ENCODE measurements around the gene USP43.
A peak's percentile ranks its signal among the peaks of the same experiment; 100 is the strongest.

USP43 gene

GRCh38 chr17:9725575-9725974, 80.3 kb downstream of the USP43 start:
- no peak for DNase-seq

- DNase-seq: no peak
Measured at GRCh38 chr17:9726291-9726690, 81.0 kb downstream of the USP43 start.

GRCh38 chr17:9728005-9728404, 82.7 kb downstream of the USP43 start:
- DNase-seq: no peak

DNA sequence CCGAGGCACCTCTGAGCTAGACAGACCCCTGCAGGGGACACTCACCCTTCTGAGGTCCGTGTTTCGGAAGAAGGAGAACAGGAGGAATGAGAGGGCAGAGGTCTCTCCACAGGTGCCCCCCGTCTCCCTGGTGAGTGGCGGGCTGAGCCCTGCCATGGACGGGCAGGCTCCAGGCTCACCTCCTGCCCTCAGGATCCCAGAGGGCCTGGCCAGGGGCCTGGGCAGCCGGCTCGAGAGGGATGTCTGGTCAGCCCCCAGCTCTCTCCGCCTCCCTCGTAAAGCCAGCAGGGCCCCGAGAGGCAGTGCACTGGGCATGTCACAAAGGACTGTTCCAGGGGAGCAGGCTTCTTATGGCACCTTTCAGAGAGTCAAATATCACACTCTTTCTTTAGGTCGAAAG, 83.2 kb downstream of the USP43 start:
- no peak for DNase-seq

DNA sequence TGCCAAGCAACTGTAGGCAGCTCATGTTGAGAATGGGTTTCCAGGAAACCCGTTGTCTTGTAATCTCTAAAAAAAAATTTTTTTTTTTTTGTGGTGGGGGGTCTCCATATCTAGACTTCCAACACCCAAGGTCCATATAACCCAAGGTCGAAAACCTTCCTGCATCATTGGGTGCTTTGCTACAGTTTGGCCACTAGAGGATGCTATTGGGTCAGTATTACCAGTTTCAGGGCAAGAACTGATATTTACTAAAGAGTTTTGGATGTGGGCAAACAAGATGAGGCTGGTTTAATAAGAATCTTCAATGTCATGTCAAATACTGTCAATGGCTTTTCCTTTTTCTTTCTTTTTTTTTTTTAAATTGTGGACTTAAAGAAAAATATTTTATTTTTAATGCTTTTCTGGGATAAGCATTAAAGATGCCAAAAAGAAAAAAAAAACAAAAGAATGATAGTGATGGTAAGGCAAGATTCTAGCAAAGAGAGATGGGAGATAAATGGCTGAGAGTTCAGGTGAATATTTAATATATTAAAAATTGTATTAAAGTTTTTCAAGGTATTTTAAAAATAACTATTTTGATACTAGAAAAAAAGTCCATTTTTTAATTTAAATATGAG, 83.8 kb downstream of the USP43 start:
- DNase-seq: peak; percentile 5

DNA sequence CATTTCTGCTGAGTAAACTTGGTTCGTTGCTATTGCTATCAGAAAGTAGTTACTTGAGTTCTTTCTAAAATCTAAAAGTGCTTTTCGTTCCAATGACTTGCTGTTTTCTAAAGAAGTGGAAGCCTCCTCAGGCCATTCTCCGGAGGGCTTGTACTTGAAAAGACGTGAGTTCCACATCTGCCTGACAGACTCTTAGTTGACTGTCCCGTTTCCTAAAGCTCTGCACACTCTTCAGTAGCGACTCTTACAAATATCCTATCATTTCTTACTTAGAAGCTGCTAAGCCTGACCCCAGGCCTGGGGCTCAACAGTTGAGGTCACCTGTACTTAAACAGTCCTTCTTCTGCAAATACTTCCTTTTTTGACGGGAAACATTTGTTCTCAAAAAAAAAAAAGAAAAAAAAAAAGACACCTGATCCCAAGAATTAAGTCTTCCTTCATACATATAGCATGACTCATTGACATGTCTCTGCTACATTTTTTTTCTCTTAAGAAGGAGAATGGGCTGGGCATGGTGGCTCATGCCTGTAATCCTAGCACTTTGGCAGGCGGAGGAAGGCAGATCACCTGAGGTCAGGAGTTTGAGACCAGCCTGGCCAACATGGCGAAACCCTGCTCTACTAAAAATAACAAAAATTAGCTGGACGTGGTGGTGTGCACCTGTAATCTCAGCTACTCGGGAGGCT, 84.6 kb downstream of the USP43 start:
- no peak for DNase-seq

- DNase-seq: no peak
Measured at GRCh38 chr17:9750524-9750923, 105.2 kb downstream of the USP43 start.

DNA sequence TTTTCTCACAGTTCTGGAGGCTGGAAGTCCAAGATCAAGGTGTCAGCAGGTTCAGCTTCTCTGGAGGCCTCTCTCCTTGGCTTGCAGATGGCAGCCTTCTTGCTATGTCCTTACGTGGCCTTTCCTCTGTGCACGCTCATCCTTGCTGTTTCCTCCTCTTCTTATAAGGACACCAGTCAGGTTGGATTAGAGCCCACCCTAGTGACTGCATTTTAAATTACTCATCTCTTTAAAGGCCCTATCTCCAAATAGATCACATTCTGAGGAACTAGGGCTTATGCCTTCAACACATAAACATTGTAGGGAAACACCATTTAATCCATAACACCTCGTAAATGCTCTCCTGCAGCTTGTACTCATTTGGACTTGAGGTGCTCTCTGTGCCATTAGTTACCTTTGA, 109.8 kb downstream of the USP43 start:
- DNase-seq: no peak

DNA sequence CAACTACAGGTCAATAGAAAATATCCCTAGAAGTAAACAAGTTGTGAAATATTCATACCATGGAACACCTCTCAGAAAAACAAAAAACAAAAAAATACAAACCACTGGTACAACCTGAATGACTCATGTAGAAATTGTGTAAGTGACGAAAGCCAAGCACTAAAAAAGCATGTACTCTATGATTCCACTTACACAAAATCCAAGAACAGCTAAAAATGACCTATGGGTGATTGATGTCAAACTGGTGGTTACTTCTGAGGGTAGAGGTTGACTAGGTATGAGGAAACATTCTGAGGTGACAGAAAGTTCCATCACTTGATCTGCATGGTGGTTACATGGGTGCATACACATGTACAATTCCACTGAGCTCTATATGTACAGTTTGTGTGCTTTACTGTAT, 114.9 kb downstream of the USP43 start:
- DNase-seq: no peak

DNA sequence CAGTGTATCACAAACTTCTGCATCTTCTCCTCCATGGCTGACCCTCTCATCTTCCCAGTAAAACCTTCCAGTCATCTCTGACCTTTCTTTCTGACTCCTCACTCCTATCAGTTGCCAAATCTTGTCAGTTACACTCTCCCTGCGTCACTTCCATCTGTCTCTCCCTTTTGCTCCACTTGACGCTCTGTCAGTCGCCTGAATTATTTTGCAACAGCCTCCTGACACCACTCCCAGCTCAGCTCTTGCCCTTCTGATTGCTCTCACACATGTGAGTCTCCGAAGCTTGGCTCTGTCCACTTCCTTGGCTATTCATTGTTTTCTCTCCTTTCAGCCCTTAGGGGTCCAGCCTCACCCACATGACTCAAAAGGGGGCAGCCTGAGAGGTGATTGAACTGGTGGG, 118.3 kb downstream of the USP43 start:
- no peak for DNase-seq

- no peak for DNase-seq
Measured at GRCh38 chr17:9765322-9765721, 120.0 kb downstream of the USP43 start.

DNA sequence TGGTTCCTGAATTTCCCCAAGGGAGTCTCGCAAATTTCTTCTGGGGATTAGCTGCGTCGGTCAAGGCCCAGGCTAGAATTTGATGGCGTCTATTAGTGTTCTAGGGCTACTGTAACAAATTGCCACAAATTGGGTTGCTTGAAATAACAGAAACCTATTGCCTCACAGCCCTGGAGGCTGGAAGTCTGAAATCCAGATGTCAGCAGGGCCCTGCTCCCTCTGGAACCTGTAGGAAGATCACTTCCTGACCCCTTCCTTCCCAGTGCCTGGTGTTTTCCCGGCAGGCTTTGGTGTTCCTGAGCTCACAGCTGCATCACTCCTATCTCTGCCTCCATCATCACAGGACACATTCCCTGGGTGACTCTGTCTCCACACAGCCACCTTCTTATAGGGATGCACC, 121.7 kb downstream of the USP43 start:
- DNase-seq: no peak

DNA sequence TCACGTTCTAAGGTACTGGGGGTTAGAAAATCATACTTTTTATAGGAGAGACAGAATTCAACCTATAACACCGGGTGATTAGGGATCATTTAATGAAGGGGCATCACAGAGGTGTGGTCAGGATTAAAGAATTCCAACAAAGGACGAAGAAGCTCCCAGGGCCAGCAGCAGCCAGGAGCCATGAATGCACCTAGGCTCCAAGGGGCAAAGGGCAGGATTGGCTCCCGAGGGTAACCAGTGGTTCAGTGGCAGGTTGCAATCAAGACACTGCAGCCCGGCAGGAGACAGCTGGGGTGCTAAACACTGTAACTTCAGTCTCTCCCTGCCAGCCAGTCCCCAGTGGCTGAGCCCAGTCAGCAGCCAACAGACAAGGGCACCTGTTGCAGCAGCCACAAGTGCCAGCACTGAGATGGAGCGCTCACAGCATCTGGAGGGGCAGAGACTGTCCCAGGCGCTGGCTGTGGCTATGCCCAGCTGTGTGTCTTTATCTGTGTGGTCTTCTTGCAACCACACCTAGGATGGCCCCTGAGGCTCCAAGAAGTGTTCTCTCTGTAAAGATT, 122.2 kb downstream of the USP43 start:
- no peak for DNase-seq

DNA sequence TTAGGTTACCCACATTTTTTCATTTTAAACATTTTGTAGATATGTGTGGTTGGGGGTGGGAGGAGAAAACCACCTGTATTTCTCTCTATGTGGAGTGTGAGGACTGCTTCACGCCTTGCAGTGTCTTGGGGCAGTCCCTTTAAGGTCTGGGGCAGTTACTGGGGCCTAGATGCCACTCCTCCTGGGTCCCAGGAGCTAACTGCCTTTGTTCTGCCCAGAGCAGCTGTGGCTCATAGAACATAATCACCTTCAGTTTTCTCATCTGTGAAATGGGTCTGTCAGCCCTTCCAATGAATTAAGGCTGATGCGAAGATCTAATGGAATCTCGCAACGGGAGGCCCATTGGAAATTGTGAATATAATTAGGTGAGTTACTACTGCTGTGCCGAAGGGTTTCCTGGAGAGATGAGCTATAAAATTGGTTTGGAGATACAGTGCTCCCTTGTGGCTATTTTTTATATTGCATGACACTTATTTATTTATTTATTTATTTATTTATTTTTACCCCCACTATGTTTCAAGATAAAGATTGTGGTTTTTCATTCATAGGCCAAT, 123.1 kb downstream of the USP43 start:
- no peak for DNase-seq

GRCh38 chr17:9769036-9769695, 123.8 kb downstream of the USP43 start:
- no peak for DNase-seq

- DNase-seq: no peak
Measured at GRCh38 chr17:9771465-9771864, 126.1 kb downstream of the USP43 start.

DNA sequence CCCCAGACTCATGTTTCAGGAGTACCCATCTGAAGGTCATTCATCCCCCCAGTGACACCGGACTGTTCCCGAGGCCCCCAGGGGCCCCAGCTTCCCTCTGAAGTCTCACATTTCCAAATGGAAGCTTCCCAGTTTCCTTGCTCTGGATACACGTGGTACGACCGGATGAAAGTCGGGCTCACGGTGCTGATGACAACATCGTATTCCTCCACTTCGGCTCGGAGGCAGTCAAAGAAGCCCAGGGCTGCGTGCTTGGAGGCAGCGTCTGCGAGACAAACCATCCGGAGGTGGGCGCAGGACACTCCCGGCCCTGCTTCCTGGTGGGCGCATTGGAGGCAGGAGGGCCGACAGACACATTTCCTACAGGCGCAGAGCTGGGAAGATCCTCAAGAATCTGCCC, 127.3 kb downstream of the USP43 start:
- no peak for DNase-seq

GRCh38 chr17:9776911-9777310, 131.6 kb downstream of the USP43 start:
- DNase-seq: no peak
